Breast epithelium (tissue), 3 donors: Measurements from ENCODE around the gene RNF8.

Experiments used
- CTCF ChIP-seq, 3 donors: fragments of 450-650 bp; IDR thresholded peaks; one replicate each; pipeline ENCODE4 v1.5.1; 2016 to 2017; ENCODE audit warnings: antibody characterized with exemption in 3 of 3, mild to moderate bottlenecking in 3 of 3, moderate library complexity in 3 of 3
- POLR2AphosphoS5 ChIP-seq, 3 donors: sonication (generic); formaldehyde crosslinking; IDR thresholded peaks; one replicate each; pipeline ENCODE4 v1.6.1; 2017; ENCODE audit warnings: antibody characterized with exemption in 3 of 3

GRCh38 chr6:37365791-37366190 lies 12.0 kb downstream of the RNF8 start:
- no peak for TF ChIP-seq CTCF (IDR thresholded peaks at IDR 0.05)
- TF ChIP-seq POLR2AphosphoS5 (IDR thresholded peaks at IDR 0.05), result no peak
